ENCODE measurements around the gene GPR61.

Gene GPR61

GRCh38 chr1:109500941-109501381, 38.7 kb upstream of the GPR61 start:
- no peak overlapping the region for H2BK12ac ChIP-seq (ENCODE audit: low read length in 2 of 2)
- no peak overlapping the region for H3K9ac ChIP-seq (ENCODE audit: low read length)
- H3K14ac ChIP-seq (ENCODE audit: low read length in 2 of 2): no peak overlapping the region
- H3K18ac ChIP-seq (ENCODE audit: low read depth in 1 of 2, low read length in 2 of 2): no peak overlapping the region
- no peak overlapping the region for H2AFZ ChIP-seq (ENCODE audit: low read depth, low read length)
- H3K9me3 ChIP-seq (ENCODE audit: control insufficient read depth, low read length): no peaks in the 10 kb centered on the region
- no peak overlapping the region for H3K23ac ChIP-seq (ENCODE audit: low read length in 2 of 2)
- H3K79me1 ChIP-seq (replicated peaks; ENCODE audit: low read length, poor library complexity, severe bottlenecking): peaks cover 21% of the 10 kb centered on the region
- peak overlapping the region; percentile 68 for H3K27ac ChIP-seq (ENCODE audit: low read length, poor library complexity, severe bottlenecking)
- H4K91ac ChIP-seq (ENCODE audit: low read length): no peak overlapping the region
- H2BK15ac ChIP-seq (ENCODE audit: low read depth, poor library complexity, severe bottlenecking): no peak overlapping the region
- H3K4me1 ChIP-seq (ENCODE audit: control insufficient read depth, insufficient read depth, low read depth, low read length): peaks cover 27% of the 10 kb centered on the region
- no peaks in the 10 kb centered on the region for H3K27me3 ChIP-seq (ENCODE audit: control insufficient read depth in 1 of 2, insufficient read depth in 1 of 2, low read length in 2 of 2)
- H2BK5ac ChIP-seq (ENCODE audit: low read depth, low read length, poor library complexity, severe bottlenecking): no peak overlapping the region
- peak overlapping the region; percentile 96 for H2AK5ac ChIP-seq (ENCODE audit: low read length, severe bottlenecking)
- H3K4ac ChIP-seq (ENCODE audit: low read depth in 1 of 2, low read length in 2 of 2): no peak overlapping the region
- H2BK120ac ChIP-seq (ENCODE audit: low read depth, low read length): no peak overlapping the region
- no peak overlapping the region for H3K4me3 ChIP-seq (ENCODE audit: insufficient read depth in 1 of 2, low read depth in 1 of 2, low read length in 2 of 2)
- H3K4me2 ChIP-seq (ENCODE audit: low read length, poor library complexity, severe bottlenecking): no peak overlapping the region
- peaks cover 19 to 38% of the 10 kb centered on the region in 2 experiments for H3K36me3 ChIP-seq (ENCODE audit: control insufficient read depth in 1 of 2, insufficient read depth in 2 of 2, low read depth in 1 of 2, low read length in 2 of 2)
- H4K8ac ChIP-seq (ENCODE audit: low read length): no peak overlapping the region
- 38% methylated on average over 3 of the region's 5 CpGs for WGBS
- peak; percentile 83 for DNase-seq

GRCh38 chr1:109501644-109502363, 37.9 kb upstream of the GPR61 start:
- no peak overlapping the region for H2BK5ac ChIP-seq (ENCODE audit: low read depth, low read length, poor library complexity, severe bottlenecking)
- peak overlapping the region; percentile 59 for H2AK5ac ChIP-seq (ENCODE audit: low read length, severe bottlenecking)
- H3K27me3 ChIP-seq (ENCODE audit: control insufficient read depth in 1 of 2, insufficient read depth in 1 of 2, low read length in 2 of 2): peaks cover 0 to 4% of the 10 kb centered on the region in 2 experiments
- no peaks in the 10 kb centered on the region for H3K9me3 ChIP-seq (ENCODE audit: control insufficient read depth, low read length)
- H3K36me3 ChIP-seq (ENCODE audit: control insufficient read depth in 1 of 2, insufficient read depth in 2 of 2, low read depth in 1 of 2, low read length in 2 of 2): peaks cover 14 to 30% of the 10 kb centered on the region in 2 experiments
- no peak overlapping the region for H3K14ac ChIP-seq (ENCODE audit: low read length in 2 of 2)
- no peak overlapping the region for H4K8ac ChIP-seq (ENCODE audit: low read length)
- H3K79me1 ChIP-seq (replicated peaks; ENCODE audit: low read length, poor library complexity, severe bottlenecking): peaks cover 16% of the 10 kb centered on the region
- H2AFZ ChIP-seq (ENCODE audit: low read depth, low read length): no peak overlapping the region
- H3K4me2 ChIP-seq (ENCODE audit: low read length, poor library complexity, severe bottlenecking): no peak overlapping the region
- no peak overlapping the region for H4K91ac ChIP-seq (ENCODE audit: low read length)
- H3K9ac ChIP-seq (ENCODE audit: low read length): no peak overlapping the region
- H2BK12ac ChIP-seq (ENCODE audit: low read length in 2 of 2): no peak overlapping the region
- H2BK120ac ChIP-seq (ENCODE audit: low read depth, low read length): no peak overlapping the region
- H3K4me3 ChIP-seq (ENCODE audit: insufficient read depth in 1 of 2, low read depth in 1 of 2, low read length in 2 of 2): no peak overlapping the region
- no peak overlapping the region for H3K23ac ChIP-seq (ENCODE audit: low read length in 2 of 2)
- WGBS: 78% methylated on average over 5 of the region's 5 CpGs
- DNase-seq: no peak
- no peak overlapping the region for H3K4ac ChIP-seq (ENCODE audit: low read depth in 1 of 2, low read length in 2 of 2)
- peak overlapping the region; percentile 8 for H2BK15ac ChIP-seq (ENCODE audit: low read depth, poor library complexity, severe bottlenecking)
- peaks cover 26% of the 10 kb centered on the region for H3K4me1 ChIP-seq (ENCODE audit: control insufficient read depth, insufficient read depth, low read depth, low read length)
- no peak overlapping the region for H3K18ac ChIP-seq (ENCODE audit: low read depth in 1 of 2, low read length in 2 of 2)
- H3K27ac ChIP-seq (ENCODE audit: low read length, poor library complexity, severe bottlenecking): peak overlapping the region; percentile 43

- H3K14ac ChIP-seq (ENCODE audit: low read length in 2 of 2): no peak overlapping the region
- no peaks in the 10 kb centered on the region for H3K9me3 ChIP-seq (ENCODE audit: control insufficient read depth, low read length)
- no peak overlapping the region for H3K4me3 ChIP-seq (ENCODE audit: insufficient read depth in 1 of 2, low read depth in 1 of 2, low read length in 2 of 2)
- no peak overlapping the region for H2BK12ac ChIP-seq (ENCODE audit: low read length in 2 of 2)
- H2BK5ac ChIP-seq (ENCODE audit: low read depth, low read length, poor library complexity, severe bottlenecking): no peak overlapping the region
- no peak overlapping the region for H4K8ac ChIP-seq (ENCODE audit: low read length)
- H2BK15ac ChIP-seq (ENCODE audit: low read depth, poor library complexity, severe bottlenecking): no peak overlapping the region
- H4K91ac ChIP-seq (ENCODE audit: low read length): no peak overlapping the region
- H3K36me3 ChIP-seq (ENCODE audit: control insufficient read depth in 1 of 2, insufficient read depth in 2 of 2, low read depth in 1 of 2, low read length in 2 of 2): peaks cover 8 to 24% of the 10 kb centered on the region in 2 experiments
- no peak overlapping the region for H2AFZ ChIP-seq (ENCODE audit: low read depth, low read length)
- 91% methylated on average over 3 of the region's 3 CpGs for WGBS
- H3K4me1 ChIP-seq (ENCODE audit: control insufficient read depth, insufficient read depth, low read depth, low read length): peaks cover 26% of the 10 kb centered on the region
- no peak overlapping the region for H2AK5ac ChIP-seq (ENCODE audit: low read length, severe bottlenecking)
- no peak overlapping the region for H3K4me2 ChIP-seq (ENCODE audit: low read length, poor library complexity, severe bottlenecking)
- no peak overlapping the region for H3K23ac ChIP-seq (ENCODE audit: low read length in 2 of 2)
- H3K9ac ChIP-seq (ENCODE audit: low read length): no peak overlapping the region
- H3K4ac ChIP-seq (ENCODE audit: low read depth in 1 of 2, low read length in 2 of 2): no peak overlapping the region
- no peak overlapping the region for H3K27ac ChIP-seq (ENCODE audit: low read length, poor library complexity, severe bottlenecking)
- H3K79me1 ChIP-seq (replicated peaks; ENCODE audit: low read length, poor library complexity, severe bottlenecking): peaks cover 10% of the 10 kb centered on the region
- DNase-seq: no peak
- H2BK120ac ChIP-seq (ENCODE audit: low read depth, low read length): no peak overlapping the region
- H3K18ac ChIP-seq (ENCODE audit: low read depth in 1 of 2, low read length in 2 of 2): no peak overlapping the region
- peaks cover 0 to 8% of the 10 kb centered on the region in 2 experiments for H3K27me3 ChIP-seq (ENCODE audit: control insufficient read depth in 1 of 2, insufficient read depth in 1 of 2, low read length in 2 of 2)
These were observed 37.3 kb upstream of the GPR61 start for GRCh38 chr1:109502364-109502851.

DNA sequence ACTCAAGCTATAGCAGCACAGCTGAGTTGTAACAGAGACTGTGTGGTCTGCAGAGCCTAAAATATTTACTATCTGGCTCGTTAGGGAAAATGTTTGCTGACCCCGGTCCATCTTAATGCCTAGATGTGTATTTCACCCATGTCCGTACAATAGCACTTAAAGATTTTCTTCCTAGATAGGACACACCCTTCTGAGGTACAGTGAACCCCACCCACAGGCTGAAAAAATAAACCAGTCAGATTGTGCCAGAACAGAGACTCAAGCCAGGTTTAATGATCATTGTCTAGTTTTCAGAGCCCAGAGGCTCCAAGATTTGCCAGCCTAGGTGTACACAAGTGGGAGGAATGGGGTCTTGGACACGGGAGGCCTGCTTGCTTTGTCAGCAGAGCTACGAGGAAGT, 35.7 kb upstream of the GPR61 start:
- Histone ChIP-seq H2BK15ac (ENCODE audit: low read depth, poor library complexity, severe bottlenecking) (no peak overlapping the region), H3K79me1 (replicated peaks; ENCODE audit: low read length, poor library complexity, severe bottlenecking) (peaks cover 2% of the 10 kb centered on the region), H3K4me2 (ENCODE audit: low read length, poor library complexity, severe bottlenecking) (no peak overlapping the region), H3K23ac (ENCODE audit: low read length in 2 of 2) (no peak overlapping the region), H3K9me3 (ENCODE audit: control insufficient read depth, low read length) (no peaks in the 10 kb centered on the region), H3K4ac (ENCODE audit: low read depth in 1 of 2, low read length in 2 of 2) (no peak overlapping the region), H3K4me1 (ENCODE audit: control insufficient read depth, insufficient read depth, low read depth, low read length) (peaks cover 24% of the 10 kb centered on the region), H3K27me3 (ENCODE audit: control insufficient read depth in 1 of 2, insufficient read depth in 1 of 2, low read length in 2 of 2) (peaks cover 0 to 20% of the 10 kb centered on the region in 2 experiments), H3K4me3 (ENCODE audit: insufficient read depth in 1 of 2, low read depth in 1 of 2, low read length in 2 of 2) (no peak overlapping the region), H2BK12ac (ENCODE audit: low read length in 2 of 2) (no peak overlapping the region), H3K27ac (ENCODE audit: low read length, poor library complexity, severe bottlenecking) (no peak overlapping the region), H4K91ac (ENCODE audit: low read length) (no peak overlapping the region), H2BK5ac (ENCODE audit: low read depth, low read length, poor library complexity, severe bottlenecking) (no peak overlapping the region), H3K36me3 (ENCODE audit: control insufficient read depth in 1 of 2, insufficient read depth in 2 of 2, low read depth in 1 of 2, low read length in 2 of 2) (peaks cover 0 to 14% of the 10 kb centered on the region in 2 experiments), H2AK5ac (ENCODE audit: low read length, severe bottlenecking) (no peak overlapping the region), H3K14ac (ENCODE audit: low read length in 2 of 2) (no peak overlapping the region), H2BK120ac (ENCODE audit: low read depth, low read length) (no peak overlapping the region), H3K9ac (ENCODE audit: low read length) (no peak overlapping the region), H3K18ac (ENCODE audit: low read depth in 1 of 2, low read length in 2 of 2) (no peak overlapping the region), H2AFZ (ENCODE audit: low read depth, low read length) (no peak overlapping the region), H4K8ac (ENCODE audit: low read length) (no peak overlapping the region)
- WGBS: 85% methylated on average over 4 of the region's 5 CpGs
- DNase-seq: no peak

All from mesenchymal stem cell (in vitro differentiated cells and primary cell).